ENCODE measurements around the gene ENG.

DNA sequence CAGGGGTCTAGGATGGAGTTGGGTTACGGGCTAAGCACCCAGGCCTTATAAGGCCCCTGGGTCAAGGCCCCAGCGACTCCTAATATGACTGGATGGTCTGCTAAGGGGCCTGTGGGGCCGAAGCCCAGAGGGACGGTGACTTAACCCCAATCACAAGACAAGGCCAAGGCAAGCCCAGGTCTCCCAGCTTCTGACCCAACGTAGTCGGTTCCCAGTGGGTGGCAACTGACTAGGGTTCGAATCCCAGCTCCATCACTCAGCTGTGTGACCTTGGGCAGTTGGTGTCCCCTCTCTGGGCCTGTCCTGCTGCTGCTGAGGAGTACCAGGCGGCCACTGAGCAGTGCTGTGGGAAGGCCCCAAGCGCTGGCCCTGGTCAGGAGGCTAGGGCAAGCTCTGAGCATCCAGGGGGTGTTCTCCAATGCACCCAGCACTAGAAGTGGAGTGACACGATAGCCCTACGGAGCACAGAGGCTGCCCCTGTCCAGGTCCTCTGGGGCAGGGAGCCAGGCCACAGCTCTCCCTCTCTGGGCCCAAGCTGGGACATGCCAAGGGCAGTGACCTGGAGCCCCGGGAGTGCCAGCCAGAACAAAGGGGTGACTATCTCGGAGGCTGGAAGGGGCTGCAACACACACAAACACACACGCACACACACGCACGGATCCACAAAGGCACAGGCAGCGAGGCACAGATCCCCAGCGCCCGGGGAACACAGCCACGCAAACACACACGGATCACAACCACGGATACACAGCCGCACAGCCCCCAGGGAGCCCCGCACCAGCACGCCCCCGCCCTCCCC lies 22.5 kb upstream of the ENG start:
- TF ChIP-seq, protein P1, sequence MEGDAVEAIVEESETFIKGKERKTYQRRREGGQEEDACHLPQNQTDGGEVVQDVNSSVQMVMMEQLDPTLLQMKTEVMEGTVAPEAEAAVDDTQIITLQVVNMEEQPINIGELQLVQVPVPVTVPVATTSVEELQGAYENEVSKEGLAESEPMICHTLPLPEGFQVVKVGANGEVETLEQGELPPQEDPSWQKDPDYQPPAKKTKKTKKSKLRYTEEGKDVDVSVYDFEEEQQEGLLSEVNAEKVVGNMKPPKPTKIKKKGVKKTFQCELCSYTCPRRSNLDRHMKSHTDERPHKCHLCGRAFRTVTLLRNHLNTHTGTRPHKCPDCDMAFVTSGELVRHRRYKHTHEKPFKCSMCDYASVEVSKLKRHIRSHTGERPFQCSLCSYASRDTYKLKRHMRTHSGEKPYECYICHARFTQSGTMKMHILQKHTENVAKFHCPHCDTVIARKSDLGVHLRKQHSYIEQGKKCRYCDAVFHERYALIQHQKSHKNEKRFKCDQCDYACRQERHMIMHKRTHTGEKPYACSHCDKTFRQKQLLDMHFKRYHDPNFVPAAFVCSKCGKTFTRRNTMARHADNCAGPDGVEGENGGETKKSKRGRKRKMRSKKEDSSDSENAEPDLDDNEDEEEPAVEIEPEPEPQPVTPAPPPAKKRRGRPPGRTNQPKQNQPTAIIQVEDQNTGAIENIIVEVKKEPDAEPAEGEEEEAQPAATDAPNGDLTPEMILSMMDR (IDR thresholded peaks at IDR 0.05) = no peak
- TF ChIP-seq POLR2A (IDR thresholded peaks at IDR 0.05; ENCODE audit: low read length) (no peak), CHD2 (IDR thresholded peaks at IDR 0.05; ENCODE audit: low read length, partially characterized antibody) (no peak), RCOR1 (IDR thresholded peaks at IDR 0.05; ENCODE audit: low read depth, low read length) (no peak), ZC3H11A (IDR thresholded peaks at IDR 0.05) (no peak), EP300 (IDR thresholded peaks at IDR 0.05) (no peak), NR3C1 (IDR thresholded peaks at IDR 0.05) (no peak), TP53 (CRISPR knock-in tag; IDR thresholded peaks at IDR 0.05) (no peak), JUN (IDR thresholded peaks at IDR 0.05) (no peak), RNF2 (IDR thresholded peaks at IDR 0.05; ENCODE audit: borderline replicate concordance, low read depth) (no peak), SREBF2 (IDR thresholded peaks at IDR 0.05) (no peak), RAD21 (conservative IDR thresholded peaks at IDR 0.05 in 1 of 2, IDR thresholded peaks at IDR 0.05 in 1 of 2) (no peak)
- TF ChIP-seq, protein P2, sequence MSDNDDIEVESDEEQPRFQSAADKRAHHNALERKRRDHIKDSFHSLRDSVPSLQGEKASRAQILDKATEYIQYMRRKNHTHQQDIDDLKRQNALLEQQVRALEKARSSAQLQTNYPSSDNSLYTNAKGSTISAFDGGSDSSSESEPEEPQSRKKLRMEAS (IDR thresholded peaks at IDR 0.05) = no peak
- TF ChIP-seq, protein P3, sequence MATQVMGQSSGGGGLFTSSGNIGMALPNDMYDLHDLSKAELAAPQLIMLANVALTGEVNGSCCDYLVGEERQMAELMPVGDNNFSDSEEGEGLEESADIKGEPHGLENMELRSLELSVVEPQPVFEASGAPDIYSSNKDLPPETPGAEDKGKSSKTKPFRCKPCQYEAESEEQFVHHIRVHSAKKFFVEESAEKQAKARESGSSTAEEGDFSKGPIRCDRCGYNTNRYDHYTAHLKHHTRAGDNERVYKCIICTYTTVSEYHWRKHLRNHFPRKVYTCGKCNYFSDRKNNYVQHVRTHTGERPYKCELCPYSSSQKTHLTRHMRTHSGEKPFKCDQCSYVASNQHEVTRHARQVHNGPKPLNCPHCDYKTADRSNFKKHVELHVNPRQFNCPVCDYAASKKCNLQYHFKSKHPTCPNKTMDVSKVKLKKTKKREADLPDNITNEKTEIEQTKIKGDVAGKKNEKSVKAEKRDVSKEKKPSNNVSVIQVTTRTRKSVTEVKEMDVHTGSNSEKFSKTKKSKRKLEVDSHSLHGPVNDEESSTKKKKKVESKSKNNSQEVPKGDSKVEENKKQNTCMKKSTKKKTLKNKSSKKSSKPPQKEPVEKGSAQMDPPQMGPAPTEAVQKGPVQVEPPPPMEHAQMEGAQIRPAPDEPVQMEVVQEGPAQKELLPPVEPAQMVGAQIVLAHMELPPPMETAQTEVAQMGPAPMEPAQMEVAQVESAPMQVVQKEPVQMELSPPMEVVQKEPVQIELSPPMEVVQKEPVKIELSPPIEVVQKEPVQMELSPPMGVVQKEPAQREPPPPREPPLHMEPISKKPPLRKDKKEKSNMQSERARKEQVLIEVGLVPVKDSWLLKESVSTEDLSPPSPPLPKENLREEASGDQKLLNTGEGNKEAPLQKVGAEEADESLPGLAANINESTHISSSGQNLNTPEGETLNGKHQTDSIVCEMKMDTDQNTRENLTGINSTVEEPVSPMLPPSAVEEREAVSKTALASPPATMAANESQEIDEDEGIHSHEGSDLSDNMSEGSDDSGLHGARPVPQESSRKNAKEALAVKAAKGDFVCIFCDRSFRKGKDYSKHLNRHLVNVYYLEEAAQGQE (IDR thresholded peaks at IDR 0.05) = no peak
